Nephron progenitor cell (in vitro differentiated cells): ENCODE data around the gene PTDSS2.
"Not testable (repeated sequence)": the region's sequence is repeated elsewhere in the genome, so short reads cannot be mapped to it uniquely, and the experiment has no call there.

Source experiments
- DNase-seq: peaks from one replicate; pipeline ENCODE4 v3.0.0; 2021
- H3K27ac Mint-ChIP-seq: 2 replicates; pipeline ENCODE4 v1.8.0; 2021; ENCODE audit warnings: mild to moderate bottlenecking, moderate library complexity, mixed read lengths
- H3K27me3 Mint-ChIP-seq: 2 replicates; pipeline ENCODE4 v1.8.0; 2021; ENCODE audit warnings: mild to moderate bottlenecking, low read depth, mixed read lengths; ENCODE audit not compliant: poor library complexity
- H3K36me3 Mint-ChIP-seq: 2 replicates; pipeline ENCODE4 v1.8.0; 2021; ENCODE audit warnings: low read depth, mixed read lengths
- H3K4me1 Mint-ChIP-seq: 2 replicates; pipeline ENCODE4 v1.8.0; 2021; ENCODE audit warnings: mixed read lengths
- H3K4me3 Mint-ChIP-seq: 2 replicates; pipeline ENCODE4 v1.8.0; 2021; ENCODE audit warnings: mild to moderate bottlenecking, moderate library complexity, mixed read lengths
- H3K9me3 Mint-ChIP-seq: 2 replicates; pipeline ENCODE4 v1.8.0; 2021; ENCODE audit warnings: mild to moderate bottlenecking, moderate library complexity, mixed read lengths
- TF ChIP-seq, protein P1 (sequence below): fragments of 200-600 bp; sonication (generic); IDR thresholded peaks from 2 replicates; pipeline ENCODE4 v1.5.0; 2021; ENCODE audit warnings: antibody characterized with exemption

Gene PTDSS2

DNA sequence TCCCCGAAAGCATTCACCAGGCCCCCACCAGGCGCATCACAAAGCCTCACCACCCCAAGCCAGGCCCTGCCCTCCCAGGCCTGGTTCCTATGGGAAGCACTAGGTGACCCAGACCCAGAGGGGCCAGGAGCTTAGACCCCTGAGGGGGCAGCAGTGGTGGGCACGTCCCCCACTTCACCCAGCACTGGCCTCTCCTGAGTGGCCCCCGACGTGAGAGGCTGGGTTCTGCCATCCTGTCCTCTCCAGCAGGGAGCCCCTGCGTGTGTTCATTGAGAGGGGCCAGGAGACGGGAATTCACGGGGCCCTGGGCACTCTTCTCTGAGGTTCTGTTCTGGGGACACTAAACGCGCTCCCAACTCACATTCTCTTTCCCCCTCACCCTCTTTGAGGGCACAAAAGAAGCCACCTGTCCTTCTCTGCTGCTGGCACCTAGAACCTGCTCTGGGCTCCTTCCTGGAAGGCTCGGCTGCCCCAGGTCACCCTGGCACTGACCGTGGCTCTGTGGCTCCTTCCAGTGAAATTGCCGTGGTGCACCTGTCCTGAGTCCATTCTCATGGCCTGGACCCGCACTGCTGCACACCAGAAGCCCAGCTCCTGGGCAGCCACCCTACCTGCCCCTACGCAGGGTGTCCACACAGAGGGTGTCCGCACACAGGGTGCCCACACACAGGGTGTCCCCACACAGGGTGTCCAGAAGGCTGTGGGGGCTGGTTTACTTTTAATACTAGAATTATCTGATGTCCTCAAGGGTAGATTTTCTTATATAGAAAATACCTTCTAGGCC is 12.2 kb downstream of the PTDSS2 start:
- TF ChIP-seq, protein P1, sequence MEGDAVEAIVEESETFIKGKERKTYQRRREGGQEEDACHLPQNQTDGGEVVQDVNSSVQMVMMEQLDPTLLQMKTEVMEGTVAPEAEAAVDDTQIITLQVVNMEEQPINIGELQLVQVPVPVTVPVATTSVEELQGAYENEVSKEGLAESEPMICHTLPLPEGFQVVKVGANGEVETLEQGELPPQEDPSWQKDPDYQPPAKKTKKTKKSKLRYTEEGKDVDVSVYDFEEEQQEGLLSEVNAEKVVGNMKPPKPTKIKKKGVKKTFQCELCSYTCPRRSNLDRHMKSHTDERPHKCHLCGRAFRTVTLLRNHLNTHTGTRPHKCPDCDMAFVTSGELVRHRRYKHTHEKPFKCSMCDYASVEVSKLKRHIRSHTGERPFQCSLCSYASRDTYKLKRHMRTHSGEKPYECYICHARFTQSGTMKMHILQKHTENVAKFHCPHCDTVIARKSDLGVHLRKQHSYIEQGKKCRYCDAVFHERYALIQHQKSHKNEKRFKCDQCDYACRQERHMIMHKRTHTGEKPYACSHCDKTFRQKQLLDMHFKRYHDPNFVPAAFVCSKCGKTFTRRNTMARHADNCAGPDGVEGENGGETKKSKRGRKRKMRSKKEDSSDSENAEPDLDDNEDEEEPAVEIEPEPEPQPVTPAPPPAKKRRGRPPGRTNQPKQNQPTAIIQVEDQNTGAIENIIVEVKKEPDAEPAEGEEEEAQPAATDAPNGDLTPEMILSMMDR = no peak
- H3K27ac Mint-ChIP-seq = no peak overlapping the region
- no peaks in the 10 kb centered on the region for H3K27me3 Mint-ChIP-seq
- H3K4me3 Mint-ChIP-seq = no peak overlapping the region
- H3K4me1 Mint-ChIP-seq = peaks cover 8% of the 10 kb centered on the region
- H3K36me3 Mint-ChIP-seq = peaks cover 25% of the 10 kb centered on the region
- H3K9me3 Mint-ChIP-seq = no peaks in the 10 kb centered on the region
- DNase-seq = no peak

DNA sequence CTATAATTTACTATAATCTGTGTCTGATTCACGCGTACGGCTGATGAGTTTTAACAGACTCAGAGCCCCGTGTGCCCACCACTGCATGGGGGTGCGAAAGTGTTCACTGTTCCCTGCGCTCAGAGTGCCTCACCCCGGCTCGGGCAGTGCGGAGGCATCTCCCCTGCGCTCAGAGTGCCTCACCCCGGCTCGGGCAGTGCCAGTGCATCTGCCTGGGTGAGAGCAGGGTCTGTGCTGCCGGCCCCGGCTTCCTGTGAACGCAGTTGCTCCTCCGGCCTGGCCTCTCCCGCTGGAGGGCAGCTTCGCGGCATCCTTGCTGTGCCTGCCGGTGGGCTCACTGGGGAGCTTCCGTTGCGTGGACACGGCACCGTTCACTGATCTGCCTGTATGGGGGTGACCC is 14.2 kb downstream of the PTDSS2 start:
- Mint-ChIP-seq H3K36me3 (peaks cover 19% of the 10 kb centered on the region), H3K27me3 (no peaks in the 10 kb centered on the region)

GRCh38 chr11:465896-466530 is 15.9 kb downstream of the PTDSS2 start:
- peak overlapping the region; percentile 61 for H3K27ac Mint-ChIP-seq

More for the DNA sequence above, 14.2 kb downstream of the PTDSS2 start:
- peaks cover 19% of the 10 kb centered on the region for H3K4me1 Mint-ChIP-seq
- H3K9me3 Mint-ChIP-seq = no peaks in the 10 kb centered on the region
- H3K27ac Mint-ChIP-seq = no peak overlapping the region
- TF ChIP-seq, protein P1 = no peak
- DNase-seq = no peak
- no peak overlapping the region for H3K4me3 Mint-ChIP-seq

DNA sequence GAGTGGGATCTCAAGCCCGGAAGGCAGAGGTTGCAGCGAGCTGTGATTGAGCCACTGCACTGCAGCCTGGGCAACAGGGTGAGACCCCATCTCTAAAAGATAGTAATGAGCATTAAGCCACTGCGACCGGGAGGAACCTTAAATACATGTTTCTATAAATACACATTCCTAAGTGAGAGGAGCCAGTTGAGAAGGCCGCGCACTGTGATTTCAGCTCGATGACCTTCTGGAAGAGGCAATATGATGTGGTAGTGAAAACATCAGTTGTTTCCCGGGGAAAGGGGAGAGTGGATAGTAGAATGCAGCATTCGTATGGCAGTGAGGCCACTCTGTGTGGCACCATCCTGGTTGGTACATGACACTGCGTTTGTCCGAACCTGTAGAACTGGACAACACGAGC is 18.0 kb downstream of the PTDSS2 start:
- Mint-ChIP-seq H3K9me3 (no peaks in the 10 kb centered on the region), H3K27ac (peak overlapping the region; percentile 95), H3K4me3 (no peak overlapping the region), H3K4me1 (peaks cover 46% of the 10 kb centered on the region), H3K36me3 (peaks cover 29% of the 10 kb centered on the region), H3K27me3 (no peaks in the 10 kb centered on the region)
- DNase-seq = no peak
- TF ChIP-seq, protein P1 = no peak

More at GRCh38 chr11:465896-466530, 15.9 kb downstream of the PTDSS2 start:
- TF ChIP-seq, protein P1 = no peak
- DNase-seq = no peak
- no peak overlapping the region for H3K4me3 Mint-ChIP-seq
- H3K9me3 Mint-ChIP-seq = no peaks in the 10 kb centered on the region
- peaks cover 35% of the 10 kb centered on the region for H3K4me1 Mint-ChIP-seq
- peaks cover 29% of the 10 kb centered on the region for H3K36me3 Mint-ChIP-seq
- no peaks in the 10 kb centered on the region for H3K27me3 Mint-ChIP-seq

- peaks cover 51% of the 10 kb centered on the region for H3K4me1 Mint-ChIP-seq
- peaks cover 29% of the 10 kb centered on the region for H3K36me3 Mint-ChIP-seq
- H3K9me3 Mint-ChIP-seq = no peaks in the 10 kb centered on the region
- H3K4me3 Mint-ChIP-seq = peak overlapping the region; percentile 33
- TF ChIP-seq, protein P1 = no peak
- H3K27ac Mint-ChIP-seq = peak overlapping the region; percentile 95
- H3K27me3 Mint-ChIP-seq = no peaks in the 10 kb centered on the region
- no peak for DNase-seq
Observed at GRCh38 chr11:468493-468892, 18.4 kb downstream of the PTDSS2 start.

- peaks cover 29% of the 10 kb centered on the region for H3K36me3 Mint-ChIP-seq
- H3K27me3 Mint-ChIP-seq, H3K9me3 Mint-ChIP-seq, DNase-seq: not testable (repeated sequence)
- peak overlapping the region; percentile 53 for H3K27ac Mint-ChIP-seq
- H3K4me1 Mint-ChIP-seq = peaks cover 56% of the 10 kb centered on the region
- peak overlapping the region; percentile 9 for H3K4me3 Mint-ChIP-seq
Observed at GRCh38 chr11:469026-469683, 19.1 kb downstream of the PTDSS2 start.
